Measurements from ENCODE around the gene RRN3.
"Not testable (repeated sequence)": the region's sequence is repeated elsewhere in the genome, so short reads cannot be mapped to it uniquely, and the experiment has no call there.

Gene RRN3

GRCh38 chr16:15027503-15028344 is 66.3 kb downstream of the RRN3 start:
- DNase-seq = not testable (repeated sequence)

GRCh38 chr16:15027051-15027450 is 67.0 kb downstream of the RRN3 start:
- DNase-seq = not testable (repeated sequence)

- DNase-seq = peak; percentile 14 to 37
Measured at GRCh38 chr16:15025234-15025951, 68.7 kb downstream of the RRN3 start.

GRCh38 chr16:15024858-15025199 is 69.2 kb downstream of the RRN3 start:
- not testable (repeated sequence) for DNase-seq

DNA sequence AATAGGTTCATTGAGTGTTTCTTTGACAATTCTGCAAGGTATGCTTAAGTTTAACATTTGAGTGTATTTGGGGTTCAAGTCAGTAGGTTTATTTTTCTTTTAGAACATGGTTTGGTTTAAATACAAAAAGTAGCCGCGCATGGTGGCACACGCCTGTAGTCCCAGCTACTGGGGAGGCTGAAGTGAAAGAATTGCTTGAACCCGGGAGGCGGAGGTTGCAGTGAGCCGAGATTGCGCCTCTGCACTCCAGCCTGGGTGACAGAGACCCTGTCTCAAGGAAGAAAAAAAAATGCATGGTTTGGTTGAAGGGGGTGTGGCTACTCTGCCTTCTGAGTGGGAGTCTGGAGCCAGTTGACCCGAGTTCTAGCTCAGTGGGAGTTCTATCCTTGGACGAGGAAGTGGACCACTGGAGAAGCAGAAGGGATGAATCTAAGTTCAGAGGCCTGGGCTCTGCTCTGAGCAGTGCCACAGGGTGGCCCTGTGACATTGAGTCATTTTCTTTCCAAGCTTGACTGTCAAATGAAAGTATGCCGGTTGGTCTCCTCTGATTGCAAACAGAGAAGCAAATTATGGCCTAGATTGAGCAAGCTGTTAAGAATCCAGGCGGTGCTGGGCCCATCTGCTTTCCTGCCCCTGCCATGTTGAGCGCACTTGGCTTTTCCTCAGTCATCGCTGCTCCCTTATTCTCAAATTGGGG is 70.5 kb downstream of the RRN3 start:
- DNase-seq = peak; percentile 83 to 96

GRCh38 chr16:15022194-15022593 is 71.9 kb downstream of the RRN3 start:
- peak; percentile 26 to 62 for DNase-seq

GRCh38 chr16:15021429-15021828 is 72.6 kb downstream of the RRN3 start:
- not testable (repeated sequence) for DNase-seq

- not testable (repeated sequence) for DNase-seq
Measured at GRCh38 chr16:15016951-15017580, 77.0 kb downstream of the RRN3 start.

DNA sequence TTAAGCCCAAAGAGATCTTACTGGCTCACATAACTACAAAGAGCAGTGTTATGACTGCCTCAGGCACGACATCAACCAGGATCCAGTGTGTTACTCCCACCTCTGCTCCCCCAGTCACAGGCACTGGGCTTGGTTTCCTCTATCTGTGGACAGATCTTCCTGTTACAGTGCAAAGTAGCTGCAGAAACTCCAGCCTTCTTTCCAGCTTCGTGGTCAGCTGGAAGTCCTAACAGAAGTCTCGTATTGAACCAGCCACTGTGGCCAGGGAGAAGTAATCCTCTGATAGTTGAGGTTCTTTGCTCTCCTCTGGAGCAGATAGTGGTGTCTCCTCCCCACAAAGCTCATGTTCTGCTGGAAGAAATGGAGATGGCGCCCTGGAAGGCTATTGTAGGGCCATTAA is 77.7 kb downstream of the RRN3 start:
- peak; percentile 66 to 92 for DNase-seq

GRCh38 chr16:15015671-15016070 is 78.4 kb downstream of the RRN3 start:
- DNase-seq = not testable (repeated sequence)

DNA sequence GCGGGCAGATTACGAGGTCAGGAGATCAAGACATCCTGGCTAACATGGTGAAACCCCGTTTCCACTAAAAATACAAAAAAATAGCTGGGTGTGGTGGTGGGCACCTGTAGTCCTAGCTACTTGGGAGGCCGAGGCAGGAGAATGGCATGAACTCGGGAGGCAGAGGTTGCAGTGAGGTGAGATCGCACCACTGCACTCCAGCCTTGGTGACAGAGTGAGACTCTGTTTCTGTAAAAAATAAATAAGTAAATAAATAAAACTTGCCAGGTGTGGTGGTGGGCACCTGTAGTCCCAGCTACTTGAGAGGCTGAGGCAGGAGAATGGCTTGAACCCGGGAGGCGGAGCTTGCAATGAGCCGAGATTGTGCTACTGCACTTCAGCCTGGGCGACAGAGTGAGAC is 81.1 kb downstream of the RRN3 start:
- not testable (repeated sequence) for DNase-seq

Measured in inflammatory macrophage (primary cell).